Glutamatergic neuron (in vitro differentiated cells): Measurements from ENCODE around the gene C6orf89. TPM values are rescaled to one million over a fixed set of nuclear protein-coding genes. Genes with fewer than 3 reads are reported as not detected.

Experiments
- DNase-seq: peaks from one replicate; pipeline ENCODE4 v3.0.0; 2022
- H3K27ac Mint-ChIP-seq: one replicate; pipeline ENCODE4 v1.8.0; 2020; ENCODE audit warnings: mild to moderate bottlenecking, mixed read lengths, inconsistent platforms; ENCODE audit not compliant: unreplicated experiment
- H3K27me3 Mint-ChIP-seq: one replicate; pipeline ENCODE4 v1.8.0; 2020; ENCODE audit warnings: mild to moderate bottlenecking, moderate library complexity, mixed read lengths, inconsistent platforms; ENCODE audit not compliant: unreplicated experiment
- H3K36me3 Mint-ChIP-seq: one replicate; pipeline ENCODE4 v1.8.0; 2020; ENCODE audit warnings: mild to moderate bottlenecking, mixed read lengths, inconsistent platforms; ENCODE audit not compliant: unreplicated experiment
- H3K4me1 Mint-ChIP-seq: one replicate; pipeline ENCODE4 v1.8.0; 2020; ENCODE audit warnings: mild to moderate bottlenecking, low read depth, mixed read lengths, inconsistent platforms; ENCODE audit not compliant: unreplicated experiment
- H3K4me3 Mint-ChIP-seq: one replicate; pipeline ENCODE4 v1.8.0; 2020; ENCODE audit warnings: mild to moderate bottlenecking, mixed read lengths, inconsistent platforms; ENCODE audit not compliant: unreplicated experiment
- H3K9me3 Mint-ChIP-seq: one replicate; pipeline ENCODE4 v1.8.0; 2020; ENCODE audit warnings: mild to moderate bottlenecking, moderate library complexity, mixed read lengths, inconsistent platforms; ENCODE audit not compliant: unreplicated experiment
- total RNA-seq: library from RNA; stranded (reverse); fragmentation: NEBNext Ultra II Directional; extraction: Animal tissue kit (Norgen Biotek cat#: 25700); gene quantifications from one replicate; pipeline ENCODE4 v1.2.1, GENCODE V29; 2021; ENCODE audit not compliant: unreplicated experiment
- TF ChIP-seq, protein P1 (sequence below): fragments of 200-600 bp; sonication (generic); IDR thresholded peaks from one replicate; pipeline ENCODE4 v1.5.0; 2021; ENCODE audit not compliant: partially characterized antibody, unreplicated experiment

Gene C6orf89
- total RNA-seq, 1 donor from 2014 or later = 57.0 TPM

DNA sequence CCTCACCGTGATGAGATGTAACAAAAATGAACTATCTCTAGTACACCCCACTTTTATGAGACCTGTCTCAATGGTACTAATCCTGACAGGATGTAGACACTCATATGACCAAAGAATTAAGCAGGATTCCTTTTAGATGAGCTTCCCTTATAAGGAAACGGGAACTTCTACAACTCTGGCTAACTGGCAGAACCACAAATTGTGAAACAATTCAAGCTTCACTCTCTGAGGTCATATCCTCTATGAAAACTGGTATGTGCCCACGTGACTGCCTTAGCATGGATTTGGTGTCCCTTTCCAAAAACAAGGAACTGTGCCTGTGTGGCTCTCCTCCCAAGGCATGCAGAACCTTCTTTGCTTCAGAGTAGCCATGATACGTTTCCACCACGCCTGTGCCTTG, 32.4 kb upstream of the C6orf89 start:
- no peak overlapping the region for H3K4me3 Mint-ChIP-seq
- H3K4me1 Mint-ChIP-seq = peaks cover 29% of the 10 kb centered on the region
- H3K36me3 Mint-ChIP-seq = no peaks in the 10 kb centered on the region
- TF ChIP-seq, protein P1, sequence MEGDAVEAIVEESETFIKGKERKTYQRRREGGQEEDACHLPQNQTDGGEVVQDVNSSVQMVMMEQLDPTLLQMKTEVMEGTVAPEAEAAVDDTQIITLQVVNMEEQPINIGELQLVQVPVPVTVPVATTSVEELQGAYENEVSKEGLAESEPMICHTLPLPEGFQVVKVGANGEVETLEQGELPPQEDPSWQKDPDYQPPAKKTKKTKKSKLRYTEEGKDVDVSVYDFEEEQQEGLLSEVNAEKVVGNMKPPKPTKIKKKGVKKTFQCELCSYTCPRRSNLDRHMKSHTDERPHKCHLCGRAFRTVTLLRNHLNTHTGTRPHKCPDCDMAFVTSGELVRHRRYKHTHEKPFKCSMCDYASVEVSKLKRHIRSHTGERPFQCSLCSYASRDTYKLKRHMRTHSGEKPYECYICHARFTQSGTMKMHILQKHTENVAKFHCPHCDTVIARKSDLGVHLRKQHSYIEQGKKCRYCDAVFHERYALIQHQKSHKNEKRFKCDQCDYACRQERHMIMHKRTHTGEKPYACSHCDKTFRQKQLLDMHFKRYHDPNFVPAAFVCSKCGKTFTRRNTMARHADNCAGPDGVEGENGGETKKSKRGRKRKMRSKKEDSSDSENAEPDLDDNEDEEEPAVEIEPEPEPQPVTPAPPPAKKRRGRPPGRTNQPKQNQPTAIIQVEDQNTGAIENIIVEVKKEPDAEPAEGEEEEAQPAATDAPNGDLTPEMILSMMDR = no peak
- no peak for DNase-seq
- H3K9me3 Mint-ChIP-seq = no peaks in the 10 kb centered on the region
- no peak overlapping the region for H3K27ac Mint-ChIP-seq
- H3K27me3 Mint-ChIP-seq = no peaks in the 10 kb centered on the region

- H3K36me3 Mint-ChIP-seq = no peaks in the 10 kb centered on the region
Observed at GRCh38 chr6:36855750-36856149, 30.0 kb upstream of the C6orf89 start.

GRCh38 chr6:36856277-36856676, 29.5 kb upstream of the C6orf89 start:
- TF ChIP-seq, protein P1 = no peak
- H3K27ac Mint-ChIP-seq = no peak overlapping the region
- H3K4me1 Mint-ChIP-seq = peaks cover 2% of the 10 kb centered on the region
- H3K27me3 Mint-ChIP-seq = no peaks in the 10 kb centered on the region
- H3K9me3 Mint-ChIP-seq = no peaks in the 10 kb centered on the region
- H3K4me3 Mint-ChIP-seq = no peak overlapping the region
- H3K36me3 Mint-ChIP-seq = no peaks in the 10 kb centered on the region
- no peak for DNase-seq

More at GRCh38 chr6:36855750-36856149, 30.0 kb upstream of the C6orf89 start:
- H3K4me3 Mint-ChIP-seq = no peak overlapping the region
- TF ChIP-seq, protein P1 = no peak
- H3K27me3 Mint-ChIP-seq = no peaks in the 10 kb centered on the region
- no peaks in the 10 kb centered on the region for H3K9me3 Mint-ChIP-seq
- peaks cover 5% of the 10 kb centered on the region for H3K4me1 Mint-ChIP-seq
- DNase-seq = no peak
- H3K27ac Mint-ChIP-seq = no peak overlapping the region

- no peak overlapping the region for H3K4me3 Mint-ChIP-seq
- no peak overlapping the region for H3K27ac Mint-ChIP-seq
- no peaks in the 10 kb centered on the region for H3K9me3 Mint-ChIP-seq
Observed at GRCh38 chr6:36857325-36857724, 28.4 kb upstream of the C6orf89 start.

GRCh38 chr6:36858407-36858981, 27.3 kb upstream of the C6orf89 start:
- peaks cover 4% of the 10 kb centered on the region for H3K4me1 Mint-ChIP-seq
- TF ChIP-seq, protein P1 = no peak
- peaks cover 4% of the 10 kb centered on the region for H3K9me3 Mint-ChIP-seq
- no peaks in the 10 kb centered on the region for H3K36me3 Mint-ChIP-seq
- peaks cover 3% of the 10 kb centered on the region for H3K27me3 Mint-ChIP-seq
- H3K27ac Mint-ChIP-seq = no peak overlapping the region
- no peak overlapping the region for H3K4me3 Mint-ChIP-seq
- no peak for DNase-seq

More at GRCh38 chr6:36857325-36857724, 28.4 kb upstream of the C6orf89 start:
- TF ChIP-seq, protein P1 = no peak
- Mint-ChIP-seq H3K4me1 (peaks cover 2% of the 10 kb centered on the region), H3K36me3 (no peaks in the 10 kb centered on the region), H3K27me3 (no peaks in the 10 kb centered on the region)
- DNase-seq = no peak
